Fibroblast of skin of abdomen (primary cell): ENCODE data around the gene RFC2.
"Not testable (repeated sequence)": the region's sequence is repeated elsewhere in the genome, so short reads cannot be mapped to it uniquely, and the experiment has no call there.

Experiments
- DNase-seq: peaks from one replicate; pipeline ENCODE4 v3.0.0-alpha.2; 2013

Gene RFC2

GRCh38 chr7:74246497-74246896 lies 7.7 kb downstream of the RFC2 start:
- DNase-seq, result no peak

DNA sequence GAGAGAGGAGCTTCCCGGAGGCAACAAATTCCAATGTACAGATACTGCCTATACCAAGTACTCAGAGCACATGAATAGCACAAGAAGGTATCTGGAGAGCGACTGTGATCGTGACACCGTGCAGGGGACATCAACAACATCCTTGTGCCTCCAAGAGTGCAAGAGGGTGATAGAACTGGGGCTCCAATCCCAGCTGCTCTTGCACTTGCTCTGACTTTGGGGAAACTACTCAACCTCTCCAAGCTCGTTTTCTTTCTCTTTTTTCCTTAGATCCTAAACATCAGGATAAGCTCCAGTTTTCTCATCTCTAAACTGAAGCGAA lies 12.1 kb downstream of the RFC2 start:
- DNase-seq, result no peak

GRCh38 chr7:74240482-74240881 lies 13.7 kb downstream of the RFC2 start:
- DNase-seq, result no peak

DNA sequence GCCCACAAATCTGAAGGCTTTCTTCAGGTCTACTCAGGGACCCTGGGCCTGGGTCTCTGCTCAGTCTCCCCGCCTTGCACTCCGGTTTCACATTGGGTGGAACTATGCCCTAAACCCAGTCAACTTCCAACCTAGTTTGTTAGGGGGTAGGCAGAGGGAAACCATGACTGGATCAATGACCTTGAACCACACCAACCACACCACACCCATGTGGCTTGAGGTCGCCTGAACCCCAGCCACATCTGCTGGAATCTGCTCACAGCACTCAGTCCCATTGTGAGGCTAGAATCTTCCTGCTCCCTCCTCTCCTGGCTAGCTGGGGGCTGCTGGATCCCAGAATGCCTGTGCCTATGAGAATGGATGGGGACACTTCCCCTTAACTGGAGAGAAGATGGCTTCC lies 17.9 kb downstream of the RFC2 start:
- no peak for DNase-seq

- DNase-seq, result no peak
Observed at GRCh38 chr7:74235518-74236268, 18.5 kb downstream of the RFC2 start.

GRCh38 chr7:74233655-74234285 lies 20.4 kb downstream of the RFC2 start:
- DNase-seq, result peak; percentile 23

- no peak for DNase-seq
Observed at GRCh38 chr7:74231232-74231590, 23.0 kb downstream of the RFC2 start.

DNA sequence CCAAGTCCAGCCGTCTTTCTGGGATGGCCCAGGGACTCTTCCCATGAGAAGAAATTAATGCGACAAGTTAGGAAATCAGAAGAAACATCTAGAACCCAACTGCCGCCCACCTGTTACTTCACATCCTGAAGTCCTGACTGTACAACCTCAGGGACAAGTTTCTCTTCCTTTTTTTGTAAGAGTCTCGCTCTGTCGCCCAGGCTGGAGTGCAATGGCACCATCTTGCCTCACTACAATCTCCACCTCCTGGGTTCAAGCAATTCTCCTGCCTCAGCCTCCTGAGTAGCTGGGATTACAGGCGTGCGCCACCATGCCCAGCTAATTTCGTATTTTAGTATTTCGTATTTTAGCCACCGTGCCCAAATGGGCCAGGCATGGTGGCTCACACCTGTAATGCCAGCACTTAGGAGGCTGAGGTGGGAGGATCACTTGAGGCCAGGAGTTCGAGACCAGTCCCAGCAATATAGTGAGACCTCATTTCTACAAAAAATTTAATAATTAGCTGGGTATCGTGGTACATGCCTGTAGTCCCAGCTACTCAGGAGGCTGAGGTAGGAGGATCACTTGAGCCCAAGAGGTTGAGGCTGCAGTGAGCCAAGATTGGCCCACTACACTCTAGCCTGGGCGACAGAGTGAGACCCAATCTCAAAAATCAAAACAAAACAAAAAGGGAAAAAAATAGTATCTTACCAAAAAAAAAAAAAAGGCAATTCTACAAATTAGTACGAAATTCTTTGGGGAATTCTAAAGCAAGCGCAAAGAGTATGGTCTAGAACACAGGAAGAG lies 23.6 kb downstream of the RFC2 start:
- DNase-seq, result no peak

- no peak for DNase-seq
Observed at GRCh38 chr7:74228951-74229900, 25.0 kb downstream of the RFC2 start.

DNA sequence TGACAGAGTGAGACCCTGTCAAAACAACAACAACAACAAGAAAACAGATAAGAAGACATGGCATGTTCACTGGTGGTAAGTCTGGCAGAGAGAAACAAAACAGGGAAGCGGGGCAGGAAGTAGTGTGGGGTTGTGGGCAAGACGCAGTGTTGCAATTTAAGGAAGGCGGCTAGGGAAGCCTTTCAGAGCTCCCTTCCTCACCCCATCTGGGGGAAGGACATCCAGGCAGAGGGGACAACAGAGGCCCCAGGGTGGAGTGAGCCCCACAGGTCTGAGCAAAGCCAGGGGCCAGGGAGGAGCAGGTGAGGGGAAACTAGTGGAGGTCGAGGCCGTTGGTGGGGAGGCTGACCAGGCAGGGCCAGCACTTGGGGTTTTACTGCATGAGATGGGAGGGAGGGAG lies 27.6 kb downstream of the RFC2 start:
- no peak for DNase-seq

DNA sequence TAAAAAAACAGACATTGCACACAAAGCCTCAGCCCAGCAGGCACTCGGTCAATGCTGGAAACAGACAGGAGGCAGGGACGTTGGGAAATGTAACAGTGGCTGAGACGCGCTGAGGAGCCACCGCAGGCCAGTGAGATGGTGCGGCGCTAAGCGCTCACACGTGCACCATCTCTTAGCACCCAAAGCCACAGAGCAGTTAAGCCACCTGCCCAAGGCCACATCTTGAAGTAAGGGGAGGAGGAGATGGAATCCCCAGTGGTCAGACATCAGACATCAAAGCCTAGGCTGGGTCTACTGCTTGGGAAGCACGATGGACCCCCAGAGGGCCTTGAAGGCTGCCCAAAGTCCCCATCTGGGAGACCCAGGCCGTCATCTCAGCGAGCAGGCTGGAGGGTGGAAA lies 28.8 kb downstream of the RFC2 start:
- DNase-seq, result no peak

DNA sequence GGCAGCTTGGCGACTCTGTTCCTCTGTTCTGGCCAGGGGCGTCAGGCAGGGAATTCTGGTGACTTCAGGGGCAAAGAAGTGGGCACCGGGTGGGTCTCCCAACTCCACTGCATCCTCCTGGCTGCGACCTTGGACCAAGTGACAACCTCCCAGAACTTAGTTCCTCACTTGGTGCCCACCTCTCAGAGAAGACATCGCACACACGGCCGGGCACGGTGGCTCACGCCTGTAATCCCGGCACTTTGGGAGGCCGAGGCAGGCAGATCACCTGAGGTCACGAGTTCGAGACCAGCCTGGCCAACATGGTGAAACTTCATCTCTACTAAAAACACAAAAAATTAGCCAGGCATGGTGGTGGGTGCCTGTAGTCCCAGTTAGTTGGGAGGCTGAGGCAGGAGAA lies 29.3 kb downstream of the RFC2 start:
- not testable (repeated sequence) for DNase-seq

DNA sequence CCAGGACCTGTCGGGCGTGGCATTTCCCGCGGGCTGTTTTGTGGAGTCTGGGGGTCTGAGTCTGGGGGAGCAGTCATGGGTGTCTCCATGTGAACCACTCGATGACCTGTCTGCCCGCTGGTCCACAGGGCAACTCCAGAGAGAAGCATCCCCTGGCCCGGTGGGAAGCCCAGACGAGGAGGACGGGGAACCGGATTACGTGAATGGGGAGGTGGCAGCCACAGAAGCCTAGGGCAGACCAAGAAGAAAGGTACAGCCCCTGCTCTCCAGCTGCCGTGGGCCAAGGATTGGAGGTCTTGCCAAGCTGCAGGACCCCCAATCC lies 29.7 kb downstream of the RFC2 start:
- DNase-seq, result no peak

- DNase-seq, result no peak
Observed at GRCh38 chr7:74223711-74224510, 30.3 kb downstream of the RFC2 start.

GRCh38 chr7:74222851-74223710 lies 31.1 kb downstream of the RFC2 start:
- DNase-seq, result no peak

DNA sequence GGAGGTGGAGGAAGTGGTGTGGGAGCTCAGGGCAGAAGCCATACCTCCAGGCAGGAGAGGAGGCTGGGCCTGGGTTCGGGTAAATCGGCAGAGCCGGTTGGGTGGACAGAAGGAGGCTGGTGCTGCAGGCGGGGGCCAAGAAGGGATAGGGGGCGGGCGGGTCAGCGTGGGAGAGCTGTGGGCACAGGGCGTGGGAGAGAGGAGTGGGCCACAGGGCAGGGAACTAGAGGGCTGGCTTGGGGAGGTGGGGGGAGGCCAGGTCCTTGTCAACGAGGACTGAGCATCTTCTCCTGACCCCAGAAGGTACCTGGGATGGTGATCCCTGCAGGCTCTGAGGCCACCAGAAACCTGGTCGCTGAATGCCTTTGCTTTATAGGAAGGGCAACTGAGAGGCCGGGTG lies 32.5 kb downstream of the RFC2 start:
- no peak for DNase-seq

- DNase-seq, result no peak
Observed at GRCh38 chr7:74220229-74220628, 34.0 kb downstream of the RFC2 start.

DNA sequence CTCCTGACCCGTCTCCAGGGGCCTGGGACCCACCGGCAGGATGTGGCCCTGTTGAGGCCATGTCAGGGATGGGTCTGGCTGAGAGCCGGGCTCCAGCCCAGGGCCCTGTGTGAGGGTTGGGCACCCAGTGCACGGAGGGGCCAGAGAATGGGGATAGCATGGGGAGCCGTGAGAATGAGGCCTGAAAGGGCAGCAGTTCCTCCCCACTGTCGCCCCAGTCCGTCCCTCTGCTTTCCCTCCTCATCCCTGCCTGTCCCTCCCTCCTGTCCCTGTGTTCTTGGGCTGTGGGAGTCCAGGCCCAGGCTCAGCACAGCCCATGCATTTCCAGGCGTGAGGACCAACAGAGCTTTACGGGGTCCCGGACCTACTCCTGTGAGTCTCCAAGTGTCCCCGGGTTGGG lies 34.8 kb downstream of the RFC2 start:
- no peak for DNase-seq

- DNase-seq, result no peak
Observed at GRCh38 chr7:74218343-74218698, 35.9 kb downstream of the RFC2 start.

- no peak for DNase-seq
Observed at GRCh38 chr7:74217455-74218342, 36.5 kb downstream of the RFC2 start.
